Fibroblast of lung (primary cell): Measurements from ENCODE around the gene ASAH2.

ENCODE experiments used
- EZH2 ChIP-seq: IDR thresholded peaks from 2 replicates; pipeline ENCODE4 v1.5.1; 2012; ENCODE audit warnings: low read length, control low read depth, mild to moderate bottlenecking; ENCODE audit errors: missing control alignments
- TF ChIP-seq, protein P1 (sequence below), 2 donors: IDR thresholded peaks in 1 of 2; conservative IDR thresholded peaks in 1 of 2; 1 replicate in 1 of 2; 2 replicates in 1 of 2; pipeline ENCODE4 v1.5.1; 2011 to 2012; ENCODE audit warnings: low read length in 2 of 2, control low read depth in 1 of 2, inconsistent platforms in 1 of 2, low read depth in 1 of 2, mild to moderate bottlenecking in 1 of 2

GRCh38 chr10:50286517-50286916 is 35.2 kb upstream of the ASAH2 start:
- TF ChIP-seq, protein P1, sequence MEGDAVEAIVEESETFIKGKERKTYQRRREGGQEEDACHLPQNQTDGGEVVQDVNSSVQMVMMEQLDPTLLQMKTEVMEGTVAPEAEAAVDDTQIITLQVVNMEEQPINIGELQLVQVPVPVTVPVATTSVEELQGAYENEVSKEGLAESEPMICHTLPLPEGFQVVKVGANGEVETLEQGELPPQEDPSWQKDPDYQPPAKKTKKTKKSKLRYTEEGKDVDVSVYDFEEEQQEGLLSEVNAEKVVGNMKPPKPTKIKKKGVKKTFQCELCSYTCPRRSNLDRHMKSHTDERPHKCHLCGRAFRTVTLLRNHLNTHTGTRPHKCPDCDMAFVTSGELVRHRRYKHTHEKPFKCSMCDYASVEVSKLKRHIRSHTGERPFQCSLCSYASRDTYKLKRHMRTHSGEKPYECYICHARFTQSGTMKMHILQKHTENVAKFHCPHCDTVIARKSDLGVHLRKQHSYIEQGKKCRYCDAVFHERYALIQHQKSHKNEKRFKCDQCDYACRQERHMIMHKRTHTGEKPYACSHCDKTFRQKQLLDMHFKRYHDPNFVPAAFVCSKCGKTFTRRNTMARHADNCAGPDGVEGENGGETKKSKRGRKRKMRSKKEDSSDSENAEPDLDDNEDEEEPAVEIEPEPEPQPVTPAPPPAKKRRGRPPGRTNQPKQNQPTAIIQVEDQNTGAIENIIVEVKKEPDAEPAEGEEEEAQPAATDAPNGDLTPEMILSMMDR (conservative IDR thresholded peaks at IDR 0.05 in 1 of 2, IDR thresholded peaks at IDR 0.05 in 1 of 2; ENCODE audit: low read depth in 1 of 2, low read length in 2 of 2): no peak
- TF ChIP-seq EZH2: no peak
